HEK293T (cell line): ENCODE measurements around the gene WIZ.

Source experiments
- ARNT ChIP-seq: fragments of 450-650 bp; IDR thresholded peaks from 2 replicates; pipeline ENCODE4 v1.6.1; 2017; ENCODE audit warnings: mild to moderate bottlenecking
- FOXM1 ChIP-seq: fragments of 450-650 bp; IDR thresholded peaks from 2 replicates; pipeline ENCODE4 v1.6.1; 2017; ENCODE audit warnings: mild to moderate bottlenecking, borderline replicate concordance
- SP1 ChIP-seq: fragments of 450-650 bp; IDR thresholded peaks from 2 replicates; pipeline ENCODE4 v1.6.1; 2017
- TARDBP ChIP-seq: fragments of 450-650 bp; IDR thresholded peaks from 2 replicates; pipeline ENCODE4 v1.6.1; 2016
- ZNF384 ChIP-seq: fragments of 450-650 bp; IDR thresholded peaks from 2 replicates; pipeline ENCODE4 v1.6.1; 2016

DNA sequence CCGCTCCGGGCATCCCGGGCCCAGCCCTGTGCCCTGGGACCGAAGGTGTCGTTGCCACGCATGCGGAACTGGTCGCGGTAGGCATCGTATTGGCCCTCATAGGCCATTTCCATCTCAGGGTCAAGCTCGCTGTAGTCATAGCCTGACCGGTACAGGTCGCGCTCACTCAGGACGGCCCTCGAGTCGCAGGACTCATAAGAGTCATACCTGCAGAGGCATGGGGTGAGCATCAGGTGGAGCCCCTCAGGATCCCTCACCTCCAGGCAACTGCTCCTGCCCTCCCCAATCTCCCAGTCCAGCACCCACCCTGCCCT lies 48.4 kb downstream of the WIZ start:
- TF ChIP-seq ARNT (no peak), SP1 (no peak), FOXM1 (no peak), ZNF384 (no peak), TARDBP (no peak)
